Lung (tissue), 12 donors: Measurements from ENCODE around the gene EPHB4. TPM values are rescaled to one million over a fixed set of nuclear protein-coding genes. Genes with fewer than 3 reads are reported as not detected.

ENCODE experiments used
- ATAC-seq: fragments of 200-7000 bp; cut with Tn5 transposase; one replicate; pipeline ENCODE4 v1.9.1; 2020; ENCODE audit warnings: moderate number of reproducible peaks; ENCODE audit not compliant: insufficient read depth, low FRiP score
- DNase-seq, 3 donors: peaks; one replicate each; pipeline ENCODE4 v3.0.0-alpha.2; 2013 to 2017
- H3K27ac ChIP-seq, 2 donors: one replicate each; pipeline ENCODE4 v1.5.1; 2013; ENCODE audit warnings: mild to moderate bottlenecking in 2 of 2, moderate library complexity in 2 of 2, control low read depth in 1 of 2, inconsistent platforms in 1 of 2, low read depth in 1 of 2, low read length in 1 of 2
- H3K27me3 ChIP-seq, 3 donors: one replicate each; pipeline ENCODE4 v1.5.1; 2013; ENCODE audit warnings: low read length in 2 of 3; ENCODE audit not compliant: control insufficient read depth in 3 of 3, insufficient read depth in 3 of 3
- H3K36me3 ChIP-seq, 4 donors: one replicate each; pipeline ENCODE4 v1.5.1; 2013; ENCODE audit warnings: low read length in 4 of 4, mild to moderate bottlenecking in 1 of 4, moderate library complexity in 1 of 4; ENCODE audit not compliant: control insufficient read depth in 4 of 4, insufficient read depth in 4 of 4
- H3K4me1 ChIP-seq, 5 donors: one replicate each; pipeline ENCODE4 v1.5.1; 2013; ENCODE audit warnings: low read length in 5 of 5, mild to moderate bottlenecking in 2 of 5, moderate library complexity in 1 of 5; ENCODE audit not compliant: control insufficient read depth in 5 of 5, insufficient read depth in 5 of 5
- H3K4me3 ChIP-seq: one replicate; pipeline ENCODE4 v1.5.1; 2013; ENCODE audit warnings: mild to moderate bottlenecking, control low read depth, moderate library complexity
- H3K9ac ChIP-seq, 2 donors: one replicate each; pipeline ENCODE4 v1.5.1; 2013; ENCODE audit warnings: low read length in 2 of 2, control low read depth in 1 of 2; ENCODE audit not compliant: insufficient read depth in 1 of 2
- H3K9me3 ChIP-seq, 4 donors: one replicate each; pipeline ENCODE4 v1.5.1; 2013; ENCODE audit warnings: low read length in 3 of 4, mild to moderate bottlenecking in 1 of 4, moderate library complexity in 1 of 4; ENCODE audit not compliant: control insufficient read depth in 4 of 4, insufficient read depth in 3 of 4
- CTCF ChIP-seq: IDR thresholded peaks from 2 replicates; pipeline ENCODE4 v1.5.1; 2012; ENCODE audit warnings: mild to moderate bottlenecking; ENCODE audit errors: control extremely low read depth, extremely low read depth
- WGBS, 2 donors: extraction: QIAGEN DNeasy Blood & Tissue Kit; methylation state at CpG; one replicate each; pipeline ENCODE4 v1.1.7; 2013; 5-methylcytosine and 5-hydroxymethylcytosine counted together
- polyA plus RNA-seq, 2 donors: library from polyadenylated mRNA; stranded (reverse); fragments of 200-250 nt; gene quantifications; one replicate each; pipeline ENCODE4 v1.2.1, GENCODE V29; 2013
- total RNA-seq, 2 donors: library from RNA; depleted of rRNA in 1 of 2; stranded (reverse); fragments of >200 nt in 1 of 2; gene quantifications; one replicate each; pipeline ENCODE4 v1.2.1, GENCODE V29; 2014 to 2021
- donor health status: control.
- donor health status: control.
- donor health status: Bipolar disorder and iron deficiency.
- donor health status: healthy.
- donor health status: DM: yes; HTN: yes; CAD: no.

The EPHB4 gene
- total and polyA plus RNA-seq, 4 donors: 21.7 to 64.2 (median 50.4) TPM

DNA sequence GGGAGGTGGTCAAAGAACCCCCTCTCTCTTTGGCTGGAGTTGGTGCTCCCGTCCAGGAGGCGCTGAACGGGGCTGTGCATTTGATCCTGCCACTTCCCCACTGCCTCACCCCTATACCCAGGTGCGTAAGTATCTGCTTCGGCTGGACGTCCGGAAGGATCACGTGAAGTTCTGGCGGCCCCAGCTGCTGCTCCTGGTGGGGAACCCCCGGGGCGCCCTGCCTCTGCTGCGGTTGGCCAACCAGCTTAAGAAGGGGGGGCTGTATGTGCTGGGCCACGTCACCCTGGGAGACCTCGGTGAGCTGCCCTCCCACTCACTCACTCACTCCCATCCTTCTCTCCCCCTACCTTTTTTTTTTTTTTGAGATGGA is 34.3 kb upstream of the EPHB4 start:
- 95 to 98% methylated on average over 14 of the region's 14 CpGs for WGBS, 2 donors
- TF ChIP-seq CTCF: no peak
- H3K9ac ChIP-seq: no peak overlapping the region

GRCh38 chr7:100860702-100861615 is 33.6 kb upstream of the EPHB4 start:
- Histone ChIP-seq H3K36me3 (peaks cover 0 to 35% (median 7%) of the 10 kb centered on the region in 4 donors), H3K4me1 (no peaks in the 10 kb centered on the region), H3K4me3 (no peak overlapping the region), H3K9me3 (no peaks in the 10 kb centered on the region), H3K9ac (no peak overlapping the region), H3K27ac (no peak overlapping the region), H3K27me3 (no peaks in the 10 kb centered on the region)
- 95 to 97% methylated on average over 18 of the region's 18 CpGs for WGBS, 2 donors
- TF ChIP-seq CTCF: no peak
- DNase-seq (no peak), ATAC-seq (no peak)

More for the DNA sequence above, 34.3 kb upstream of the EPHB4 start:
- Histone ChIP-seq H3K4me1 (peaks cover 0 to 5% (median 3%) of the 10 kb centered on the region in 5 donors), H3K27me3 (no peaks in the 10 kb centered on the region), H3K9me3 (no peaks in the 10 kb centered on the region), H3K4me3 (no peak overlapping the region), H3K36me3 (peaks cover 0 to 34% (median 7%) of the 10 kb centered on the region in 4 donors), H3K27ac (no peak overlapping the region)
- ATAC-seq (no peak), DNase-seq (no peak)

DNA sequence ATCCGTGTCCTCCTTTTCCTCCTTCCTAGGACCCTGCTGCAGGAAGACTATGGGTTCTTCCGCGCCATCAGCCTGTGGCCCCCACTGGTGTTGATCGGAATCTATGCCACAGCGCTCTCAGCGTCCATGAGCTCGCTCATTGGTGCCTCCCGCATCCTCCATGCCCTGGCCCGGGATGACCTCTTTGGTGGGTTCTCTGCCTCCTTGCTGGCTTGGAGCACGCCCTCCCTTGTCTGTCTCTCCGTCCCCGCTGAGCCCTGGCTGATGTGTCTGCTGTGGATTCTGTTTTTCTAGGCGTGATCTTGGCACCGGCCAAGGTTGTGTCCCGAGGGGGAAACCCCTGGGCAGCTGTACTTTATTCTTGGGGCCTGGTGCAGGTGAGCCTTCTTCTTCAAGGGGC is 32.5 kb upstream of the EPHB4 start:
- Histone ChIP-seq H3K9me3 (no peaks in the 10 kb centered on the region), H3K9ac (no peak overlapping the region), H3K4me1 (no peaks in the 10 kb centered on the region), H3K27ac (no peak overlapping the region), H3K36me3 (peaks cover 0 to 40% (median 9%) of the 10 kb centered on the region in 4 donors), H3K4me3 (no peak overlapping the region), H3K27me3 (no peaks in the 10 kb centered on the region)
- WGBS, 2 donors: 90% methylated on average over 15 of the region's 15 CpGs
- DNase-seq (no peak), ATAC-seq (no peak)
- no peak for TF ChIP-seq CTCF
